BLaER1 (cell line): ENCODE results near the gene RFTN1.

Experiments used
- H3K27ac ChIP-seq: shearing (Covaris generic); formaldehyde crosslinking; 2 replicates; pipeline ENCODE4 v1.8.1; 2022
- H3K27me3 ChIP-seq: shearing (Covaris generic); formaldehyde crosslinking; 2 replicates; pipeline ENCODE4 v1.8.1; 2022
- H3K36me3 ChIP-seq: shearing (Covaris generic); formaldehyde crosslinking; 2 replicates; pipeline ENCODE4 v1.8.1; 2022
- H3K4me1 ChIP-seq: shearing (Covaris generic); formaldehyde crosslinking; 2 replicates; pipeline ENCODE4 v1.8.1; 2022
- H3K4me2 ChIP-seq: shearing (Covaris generic); formaldehyde crosslinking; 2 replicates; pipeline ENCODE4 v1.8.1; 2022
- H3K4me3 ChIP-seq: shearing (Covaris generic); formaldehyde crosslinking; 2 replicates; pipeline ENCODE4 v1.8.1; 2022
- H3K9ac ChIP-seq: shearing (Covaris generic); formaldehyde crosslinking; 2 replicates; pipeline ENCODE4 v1.8.1; 2022
- H3K9me3 ChIP-seq: shearing (Covaris generic); formaldehyde crosslinking; 2 replicates; pipeline ENCODE4 v1.8.1; 2022
- H4K20me1 ChIP-seq: shearing (Covaris generic); formaldehyde crosslinking; 2 replicates; pipeline ENCODE4 v1.8.1; 2022
- Cebpa-rat ChIP-seq: shearing (Covaris generic); IDR thresholded peaks from 2 replicates; pipeline ENCODE4 v1.8.1; 2022

The RFTN1 gene

GRCh38 chr3:16350597-16351318 is 162.7 kb downstream of the RFTN1 start:
- no peaks in the 10 kb centered on the region for H3K27me3 ChIP-seq
- H4K20me1 ChIP-seq = peaks cover 18% of the 10 kb centered on the region; the same call in 1 of the 2 replicates
- H3K4me2 ChIP-seq = no peak overlapping the region
- H3K36me3 ChIP-seq = peaks cover 99% of the 10 kb centered on the region
- H3K4me3 ChIP-seq = no peak overlapping the region
- H3K27ac ChIP-seq = no peak overlapping the region
- no peak overlapping the region for H3K9ac ChIP-seq
- no peaks in the 10 kb centered on the region for H3K9me3 ChIP-seq
- no peak for TF ChIP-seq Cebpa-rat
- no peaks in the 10 kb centered on the region for H3K4me1 ChIP-seq

- Histone ChIP-seq H3K9ac (no peak overlapping the region), H3K4me3 (no peak overlapping the region), H3K4me2 (no peak overlapping the region), H3K27me3 (no peaks in the 10 kb centered on the region), H3K36me3 (peaks cover 99% of the 10 kb centered on the region), H4K20me1 (peaks cover 18% of the 10 kb centered on the region; the same call in 1 of the 2 replicates), H3K4me1 (no peaks in the 10 kb centered on the region), H3K27ac (no peak overlapping the region), H3K9me3 (no peaks in the 10 kb centered on the region)
- TF ChIP-seq Cebpa-rat = no peak
These were observed 163.4 kb downstream of the RFTN1 start for GRCh38 chr3:16349986-16350596.

GRCh38 chr3:16347548-16347947 is 166.0 kb downstream of the RFTN1 start:
- no peak for TF ChIP-seq Cebpa-rat
- H3K4me1 ChIP-seq = no peaks in the 10 kb centered on the region
- no peak overlapping the region for H3K9ac ChIP-seq
- H3K4me2 ChIP-seq = no peak overlapping the region
- peaks cover 97% of the 10 kb centered on the region for H3K36me3 ChIP-seq
- no peaks in the 10 kb centered on the region for H4K20me1 ChIP-seq
- no peak overlapping the region for H3K4me3 ChIP-seq
- H3K9me3 ChIP-seq = peaks cover 5% of the 10 kb centered on the region
- H3K27me3 ChIP-seq = no peaks in the 10 kb centered on the region
- H3K27ac ChIP-seq = no peak overlapping the region

GRCh38 chr3:16346413-16347081 is 167.0 kb downstream of the RFTN1 start:
- Histone ChIP-seq H3K36me3 (peaks cover 89% of the 10 kb centered on the region), H3K4me1 (no peaks in the 10 kb centered on the region), H4K20me1 (no peaks in the 10 kb centered on the region), H3K27me3 (no peaks in the 10 kb centered on the region), H3K27ac (no peak overlapping the region), H3K9ac (no peak overlapping the region), H3K4me2 (no peak overlapping the region), H3K9me3 (peaks cover 7% of the 10 kb centered on the region), H3K4me3 (no peak overlapping the region)
- TF ChIP-seq Cebpa-rat = no peak

- no peak for TF ChIP-seq Cebpa-rat
- no peak overlapping the region for H3K4me2 ChIP-seq
These were observed 170.4 kb downstream of the RFTN1 start for GRCh38 chr3:16343101-16343500.

GRCh38 chr3:16338999-16339398 is 174.5 kb downstream of the RFTN1 start:
- no peak overlapping the region for H3K27ac ChIP-seq
- no peak overlapping the region for H3K9ac ChIP-seq
- no peak for TF ChIP-seq Cebpa-rat
- H4K20me1 ChIP-seq = peaks cover 39% of the 10 kb centered on the region
- H3K4me1 ChIP-seq = peaks cover 21% of the 10 kb centered on the region
- peaks cover 7% of the 10 kb centered on the region for H3K9me3 ChIP-seq
- no peaks in the 10 kb centered on the region for H3K27me3 ChIP-seq
- no peak overlapping the region for H3K4me3 ChIP-seq
- H3K4me2 ChIP-seq = peak overlapping the region; percentile 70
- peaks cover 74% of the 10 kb centered on the region for H3K36me3 ChIP-seq

More at GRCh38 chr3:16343101-16343500, 170.4 kb downstream of the RFTN1 start:
- no peak overlapping the region for H3K4me3 ChIP-seq
- H3K9me3 ChIP-seq = peaks cover 7% of the 10 kb centered on the region
- H3K27me3 ChIP-seq = no peaks in the 10 kb centered on the region
- H3K4me1 ChIP-seq = peaks cover 17% of the 10 kb centered on the region
- H3K9ac ChIP-seq = no peak overlapping the region
- H3K36me3 ChIP-seq = peaks cover 77% of the 10 kb centered on the region
- peaks cover 27% of the 10 kb centered on the region for H4K20me1 ChIP-seq
- H3K27ac ChIP-seq = no peak overlapping the region

- Histone ChIP-seq H3K4me1 (peaks cover 21% of the 10 kb centered on the region), H3K36me3 (peaks cover 71% of the 10 kb centered on the region), H3K9me3 (peaks cover 8% of the 10 kb centered on the region), H3K27me3 (no peaks in the 10 kb centered on the region), H3K27ac (peak overlapping the region; percentile 22; the same call in 1 of the 2 replicates), H3K4me2 (peak overlapping the region; percentile 70), H4K20me1 (peaks cover 39% of the 10 kb centered on the region), H3K9ac (0 out of 2 replicates have a peak overlapping the region, but pooled peaks have one; percentile 15), H3K4me3 (no peak overlapping the region)
- 0 out of 2 replicates have a peak, but pooled peaks have one; percentile 63 for TF ChIP-seq Cebpa-rat
These were observed 175.5 kb downstream of the RFTN1 start for GRCh38 chr3:16337856-16338540.

- no peaks in the 10 kb centered on the region for H3K27me3 ChIP-seq
- no peak overlapping the region for H3K27ac ChIP-seq
- no peak for TF ChIP-seq Cebpa-rat
- H3K4me1 ChIP-seq = peaks cover 21% of the 10 kb centered on the region
- H4K20me1 ChIP-seq = peaks cover 39% of the 10 kb centered on the region
- no peak overlapping the region for H3K4me3 ChIP-seq
- H3K4me2 ChIP-seq = no peak overlapping the region
- no peak overlapping the region for H3K9ac ChIP-seq
- peaks cover 13% of the 10 kb centered on the region for H3K9me3 ChIP-seq
- H3K36me3 ChIP-seq = peaks cover 76% of the 10 kb centered on the region
These were observed 176.7 kb downstream of the RFTN1 start for GRCh38 chr3:16336825-16337224.

- peaks cover 20% of the 10 kb centered on the region for H3K9me3 ChIP-seq
- no peak overlapping the region for H3K9ac ChIP-seq
- H3K4me1 ChIP-seq = peaks cover 21% of the 10 kb centered on the region
- H3K36me3 ChIP-seq = peaks cover 82% of the 10 kb centered on the region
- no peak overlapping the region for H3K27ac ChIP-seq
- no peak overlapping the region for H3K4me3 ChIP-seq
- H3K4me2 ChIP-seq = no peak overlapping the region
- peaks cover 39% of the 10 kb centered on the region for H4K20me1 ChIP-seq
- no peaks in the 10 kb centered on the region for H3K27me3 ChIP-seq
- no peak for TF ChIP-seq Cebpa-rat
These were observed 177.5 kb downstream of the RFTN1 start for GRCh38 chr3:16335772-16336645.
